Measurements from ENCODE around the gene GIPC3.
"Not testable (repeated sequence)": the region's sequence is repeated elsewhere in the genome, so short reads cannot be mapped to it uniquely, and the experiment has no call there.

GIPC3 gene

GRCh38 chr19:3618811-3619630, 33.7 kb downstream of the GIPC3 start:
- no peak for DNase-seq

- no peak for DNase-seq
Measured at GRCh38 chr19:3619631-3620012, 34.3 kb downstream of the GIPC3 start.

GRCh38 chr19:3620145-3620816, 35.0 kb downstream of the GIPC3 start:
- DNase-seq, result no peak

- no peak for DNase-seq
Measured at GRCh38 chr19:3620817-3621547, 35.7 kb downstream of the GIPC3 start.

- no peak for DNase-seq
Measured at GRCh38 chr19:3621689-3622088, 36.4 kb downstream of the GIPC3 start.

GRCh38 chr19:3622224-3622623, 36.9 kb downstream of the GIPC3 start:
- DNase-seq, result no peak

GRCh38 chr19:3623716-3624115, 38.4 kb downstream of the GIPC3 start:
- no peak for DNase-seq

- no peak for DNase-seq
Measured at GRCh38 chr19:3625996-3626472, 40.8 kb downstream of the GIPC3 start.

- peak; percentile 99 for DNase-seq
Measured at GRCh38 chr19:3626473-3627350, 41.4 kb downstream of the GIPC3 start, which contains the start of gene CACTIN. Gene CACTIN (minus strand): TSS chr19:3626790. CDS start chr19:3626762, 28 bp downstream.

- DNase-seq, result no peak
Measured at GRCh38 chr19:3627351-3627723, 42.1 kb downstream of the GIPC3 start.

GRCh38 chr19:3628766-3629165, 43.5 kb downstream of the GIPC3 start:
- not testable (repeated sequence) for DNase-seq

GRCh38 chr19:3631053-3631861, 46.0 kb downstream of the GIPC3 start:
- DNase-seq, result no peak

- no peak for DNase-seq
Measured at GRCh38 chr19:3632098-3632497, 46.8 kb downstream of the GIPC3 start.

- no peak for DNase-seq
Measured at GRCh38 chr19:3632739-3633558, 47.7 kb downstream of the GIPC3 start.

- no peak for DNase-seq
Measured at GRCh38 chr19:3633559-3633988, 48.3 kb downstream of the GIPC3 start.

- no peak for DNase-seq
Measured at GRCh38 chr19:3634496-3635045, 49.3 kb downstream of the GIPC3 start.

GRCh38 chr19:3636506-3636905, 51.2 kb downstream of the GIPC3 start:
- no peak for DNase-seq

- DNase-seq, result no peak
Measured at GRCh38 chr19:3636962-3637361, 51.7 kb downstream of the GIPC3 start.

GRCh38 chr19:3637621-3638020, 52.3 kb downstream of the GIPC3 start:
- DNase-seq, result no peak
